ENCODE measurements around the gene SLC17A9. TPM values are rescaled to one million over a fixed set of nuclear protein-coding genes. Genes with fewer than 3 reads are reported as not detected.

Gene SLC17A9
- polyA plus RNA-seq, 1 donor: 1.7 TPM

DNA sequence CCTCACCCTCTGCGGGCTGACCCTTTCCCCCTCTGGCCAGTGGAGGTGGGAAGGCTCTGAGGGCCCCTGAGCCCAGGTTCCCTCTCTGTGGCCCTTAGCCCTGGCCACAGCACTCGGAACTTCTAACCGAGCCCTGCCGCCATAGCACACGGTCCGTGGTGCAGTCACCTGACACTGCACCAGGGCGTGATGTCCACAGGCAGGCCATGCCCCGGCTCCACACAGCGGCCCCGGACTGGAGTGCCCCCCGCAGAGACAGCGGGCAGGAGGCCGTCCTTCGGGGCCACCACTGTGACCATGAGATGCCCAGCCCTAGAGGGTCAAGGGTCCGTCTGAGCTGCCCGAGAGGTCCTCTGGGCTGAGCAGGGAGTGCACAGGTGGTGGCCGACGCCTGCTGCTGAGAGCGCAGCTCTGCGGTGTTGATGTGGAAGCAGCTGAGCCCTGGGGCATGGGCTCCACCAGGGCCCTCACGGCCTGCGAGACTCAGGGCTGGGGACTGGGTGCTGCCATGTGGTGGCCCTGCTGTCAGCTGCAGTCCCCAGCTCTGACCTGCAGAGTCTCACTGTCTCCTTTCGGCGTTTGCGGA lies 65.4 kb downstream of the SLC17A9 start:
- DNase-seq: no peak

Other genes starting within 250 kb of the SLC17A9 start
- gene NTSR1, start 243.9 kb upstream of the SLC17A9 start, polyA plus RNA-seq (ENCODE audit: insufficient read length): 1.5 TPM
- gene MRGBP, start 156.2 kb upstream of the SLC17A9 start, polyA plus RNA-seq (ENCODE audit: insufficient read length): 14.8 TPM
- 24.6 TPM for gene OGFR, start 147.9 kb upstream of the SLC17A9 start, polyA plus RNA-seq (ENCODE audit: insufficient read length)
- 10.3 TPM for gene COL9A3, start 135.7 kb upstream of the SLC17A9 start, polyA plus RNA-seq (ENCODE audit: insufficient read length)
- gene TCFL5, start 90.9 kb upstream of the SLC17A9 start, polyA plus RNA-seq (ENCODE audit: insufficient read length): 12.6 TPM
- gene DIDO1, start 26.2 kb upstream of the SLC17A9 start, polyA plus RNA-seq (ENCODE audit: insufficient read length): 66.2 TPM
- gene GID8, start 14.6 kb upstream of the SLC17A9 start, polyA plus RNA-seq (ENCODE audit: insufficient read length): 57.8 TPM
- not detected for gene BHLHE23, start 54.3 kb downstream of the SLC17A9 start, polyA plus RNA-seq (ENCODE audit: insufficient read length)

Measured in left kidney (tissue), 2 donors.